Fibroblast of the aortic adventitia (primary cell): ENCODE data around the gene DGKH. TPM values are rescaled to one million over a fixed set of nuclear protein-coding genes. Genes with fewer than 3 reads are reported as not detected.

ENCODE experiments used
- DNase-seq: peaks from one replicate; pipeline ENCODE4 v3.0.0-alpha.2; 2010; ENCODE audit warnings: low read depth
- H3K4me3 ChIP-seq: 2 replicates; pipeline ENCODE4 v1.5.1; 2011; ENCODE audit warnings: low read depth, mild to moderate bottlenecking, control low read depth, low read length, moderate library complexity
- total RNA-seq: library from RNA; depleted of rRNA; stranded (reverse); fragments of >200 nt; gene quantifications from 2 replicates; pipeline ENCODE4 v1.2.3, GENCODE V29; 2012; ENCODE audit warnings: low replicate concordance
- TF ChIP-seq, protein P1 (sequence below): IDR thresholded peaks from 2 replicates; pipeline ENCODE4 v1.5.1; 2011; ENCODE audit warnings: mild to moderate bottlenecking, low read length, control low read depth, inconsistent platforms; ENCODE audit not compliant: insufficient read depth

Gene DGKH
- total RNA-seq, 1 donor, result 17.1 TPM

DNA sequence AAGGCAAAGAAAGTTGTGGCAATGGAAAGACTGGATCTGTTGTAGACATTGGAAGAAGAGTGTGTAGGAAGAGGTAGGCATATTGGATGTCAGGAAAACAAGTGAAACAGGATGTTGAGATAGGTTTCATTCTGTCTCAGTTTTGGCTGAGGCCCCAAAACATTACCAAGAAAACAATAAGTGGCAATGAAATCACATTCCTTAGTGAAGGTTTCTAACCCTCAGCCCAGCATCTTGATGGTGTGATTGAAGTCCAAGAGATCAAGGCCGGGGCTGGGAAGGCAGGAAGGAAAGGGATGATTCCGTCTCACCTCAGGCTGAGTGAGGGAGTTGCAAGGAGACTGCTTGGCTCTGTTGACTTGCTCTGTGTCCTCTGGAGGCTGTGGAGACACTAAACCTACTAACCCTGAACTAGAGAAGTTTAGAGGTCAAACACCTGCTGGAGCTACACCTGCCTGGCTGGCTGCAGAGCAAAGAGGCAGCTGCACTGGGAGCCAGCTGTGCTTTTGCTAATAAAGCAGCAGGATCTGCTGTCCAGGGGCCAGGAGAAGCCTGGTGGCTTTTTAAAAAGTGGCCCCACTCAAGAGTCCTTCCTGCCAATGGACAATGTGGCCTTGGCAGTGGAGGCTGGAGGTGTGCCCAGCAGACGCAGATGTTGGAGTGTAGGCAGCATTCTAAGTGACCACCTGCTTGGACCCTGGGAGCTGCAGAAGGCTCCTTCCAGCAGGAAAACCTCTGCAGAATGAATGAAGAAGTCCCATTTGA, 53.6 kb downstream of the DGKH start:
- no peak overlapping the region for H3K4me3 ChIP-seq
- DNase-seq, result no peak
- TF ChIP-seq, protein P1, sequence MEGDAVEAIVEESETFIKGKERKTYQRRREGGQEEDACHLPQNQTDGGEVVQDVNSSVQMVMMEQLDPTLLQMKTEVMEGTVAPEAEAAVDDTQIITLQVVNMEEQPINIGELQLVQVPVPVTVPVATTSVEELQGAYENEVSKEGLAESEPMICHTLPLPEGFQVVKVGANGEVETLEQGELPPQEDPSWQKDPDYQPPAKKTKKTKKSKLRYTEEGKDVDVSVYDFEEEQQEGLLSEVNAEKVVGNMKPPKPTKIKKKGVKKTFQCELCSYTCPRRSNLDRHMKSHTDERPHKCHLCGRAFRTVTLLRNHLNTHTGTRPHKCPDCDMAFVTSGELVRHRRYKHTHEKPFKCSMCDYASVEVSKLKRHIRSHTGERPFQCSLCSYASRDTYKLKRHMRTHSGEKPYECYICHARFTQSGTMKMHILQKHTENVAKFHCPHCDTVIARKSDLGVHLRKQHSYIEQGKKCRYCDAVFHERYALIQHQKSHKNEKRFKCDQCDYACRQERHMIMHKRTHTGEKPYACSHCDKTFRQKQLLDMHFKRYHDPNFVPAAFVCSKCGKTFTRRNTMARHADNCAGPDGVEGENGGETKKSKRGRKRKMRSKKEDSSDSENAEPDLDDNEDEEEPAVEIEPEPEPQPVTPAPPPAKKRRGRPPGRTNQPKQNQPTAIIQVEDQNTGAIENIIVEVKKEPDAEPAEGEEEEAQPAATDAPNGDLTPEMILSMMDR, result no peak

DNA sequence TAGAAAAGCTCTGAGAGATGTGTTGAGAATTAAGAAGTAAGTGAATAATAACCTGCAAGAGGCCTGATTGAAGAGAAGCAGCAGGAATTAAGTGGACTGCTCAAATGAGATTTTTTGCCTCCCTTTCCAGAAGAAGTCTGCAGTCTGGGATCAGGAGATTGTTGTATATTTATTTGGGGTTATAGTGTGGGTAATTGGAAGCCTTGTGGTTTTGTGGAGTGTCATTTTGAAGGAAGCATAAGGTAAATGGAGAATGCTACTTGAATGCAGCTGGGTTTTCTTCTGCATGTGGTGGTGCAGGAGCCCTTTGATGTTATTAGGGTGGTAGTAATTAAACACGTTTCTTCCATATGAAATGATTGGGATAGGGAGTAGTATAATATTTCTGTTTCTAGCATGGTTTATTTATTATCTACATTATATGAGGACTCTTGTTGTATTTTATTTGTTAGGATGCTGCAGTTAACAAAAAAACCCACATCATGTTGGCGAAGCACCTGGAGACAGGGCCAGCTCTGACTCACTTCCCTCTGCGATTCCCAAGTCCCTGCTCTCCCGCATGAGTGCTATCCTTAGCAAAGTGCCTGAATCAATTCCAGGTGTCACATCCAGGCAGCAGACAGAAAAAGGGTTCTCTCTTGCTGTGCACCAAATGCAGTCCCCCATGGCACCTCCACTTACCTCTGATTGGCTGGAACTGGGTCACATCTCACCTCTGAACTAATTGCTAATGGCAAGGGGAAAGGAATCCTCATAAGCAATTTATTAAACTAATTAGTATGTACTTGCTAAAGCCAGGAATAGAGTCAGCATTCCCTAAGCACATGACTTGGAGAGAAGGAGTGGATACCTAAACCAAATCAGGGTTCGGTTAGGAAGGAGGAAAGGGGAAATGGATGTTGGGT, 54.8 kb downstream of the DGKH start:
- peak; percentile 42 for DNase-seq
- H3K4me3 ChIP-seq, result no peak overlapping the region
- TF ChIP-seq, protein P1, result no peak

DNA sequence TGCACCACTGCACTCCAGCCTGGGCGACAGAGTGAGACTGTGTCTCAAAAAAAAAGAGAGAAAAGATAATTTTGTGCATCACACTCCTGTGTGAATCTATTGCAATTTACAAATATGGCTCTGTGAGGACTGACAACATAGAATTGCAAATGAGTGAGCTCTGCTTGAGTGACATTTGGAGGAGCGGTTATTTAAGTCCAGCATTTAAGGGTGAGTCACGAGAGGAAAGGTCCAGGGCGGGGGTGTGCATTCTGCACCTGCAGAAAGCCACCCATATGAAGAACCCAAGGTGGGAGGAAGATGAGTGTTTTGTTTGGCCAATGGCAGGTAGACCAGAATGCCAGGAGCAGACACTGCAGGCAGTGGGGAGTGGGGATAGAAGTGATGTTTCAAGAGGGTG, 58.5 kb downstream of the DGKH start:
- TF ChIP-seq, protein P1, result no peak
- H3K4me3 ChIP-seq, result no peak overlapping the region
- no peak for DNase-seq

DNA sequence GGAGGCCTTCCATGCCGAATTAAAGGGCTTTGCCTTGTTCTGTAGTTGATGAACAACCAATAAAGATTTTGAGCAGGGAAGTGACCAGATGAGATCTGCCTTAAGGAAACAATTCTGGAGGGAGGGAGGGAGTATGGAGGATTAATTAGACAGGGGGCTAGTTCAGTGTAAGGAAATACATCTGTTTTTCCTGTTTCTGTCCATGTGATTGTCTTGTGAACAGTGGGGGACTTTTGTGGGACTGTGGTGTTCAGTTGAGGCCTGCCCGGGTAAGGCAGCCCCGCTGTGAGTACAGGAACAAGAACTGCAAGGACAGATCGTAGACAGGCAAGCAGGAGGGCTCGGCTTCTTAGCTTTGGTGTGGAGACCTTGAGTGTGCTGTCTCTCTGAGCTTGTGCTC, 59.0 kb downstream of the DGKH start:
- TF ChIP-seq, protein P1, result no peak
- H3K4me3 ChIP-seq, result no peak overlapping the region
- DNase-seq, result no peak

DNA sequence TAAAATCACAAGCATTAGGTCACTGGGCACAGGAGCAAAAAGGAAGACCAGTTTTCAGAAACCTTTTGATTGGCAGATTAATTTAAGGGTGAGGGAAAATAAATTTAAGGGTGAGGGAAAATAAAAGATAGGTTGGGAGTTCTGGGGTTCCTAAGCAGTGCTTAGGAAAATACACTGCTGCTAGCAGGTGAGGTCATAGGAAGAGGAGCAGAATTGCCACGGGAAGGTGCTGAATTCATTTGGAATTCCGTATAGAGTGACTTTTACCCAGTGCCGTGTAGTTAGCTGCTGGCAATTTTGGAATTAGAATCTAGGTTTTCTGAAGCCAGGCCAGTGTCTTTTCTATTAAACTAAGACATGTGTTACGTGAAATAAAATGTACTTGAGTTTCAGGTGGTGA, 59.8 kb downstream of the DGKH start:
- TF ChIP-seq, protein P1, result no peak
- no peak for DNase-seq
- no peak overlapping the region for H3K4me3 ChIP-seq

DNA sequence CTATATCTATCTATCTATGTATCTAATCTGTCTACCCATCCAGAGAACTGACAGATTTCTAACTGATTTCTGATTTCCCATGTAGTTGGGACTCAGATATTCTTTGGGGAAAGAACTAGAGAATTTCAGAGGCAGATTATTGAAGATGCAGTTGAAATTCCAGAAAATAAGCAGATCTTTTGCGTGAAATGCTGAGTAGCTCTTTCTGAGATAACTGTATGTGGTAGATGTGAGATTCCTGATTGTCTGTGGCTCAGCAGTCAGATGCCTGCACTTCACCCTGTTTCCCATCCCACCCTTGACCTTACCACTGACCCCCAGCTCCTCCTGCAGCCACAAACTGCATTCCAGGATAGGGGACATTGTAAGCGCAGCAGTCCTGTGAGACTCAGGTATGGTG, 61.5 kb downstream of the DGKH start:
- TF ChIP-seq, protein P1, result no peak
- no peak overlapping the region for H3K4me3 ChIP-seq
- DNase-seq, result no peak
